Transverse colon (tissue), 4 donors: ENCODE results near the gene FOXA1.

Source experiments
- CTCF ChIP-seq, 5 experiments: fragments of 200-600 bp in 3 of 5; fragments of 450-650 bp in 2 of 5; sonication (generic) in 3 of 5; IDR thresholded peaks; 1 replicate in 2 of 5; 2 replicates in 3 of 5; pipeline ENCODE4 v1.5.1; 2016 to 2017; ENCODE audit warnings: antibody characterized with exemption in 5 of 5, inconsistent platforms in 3 of 5, mild to moderate bottlenecking in 2 of 5, moderate library complexity in 1 of 5
- EP300 ChIP-seq: sonication (generic); formaldehyde crosslinking; IDR thresholded peaks from one replicate; pipeline ENCODE4 v1.6.1; 2017; ENCODE audit warnings: antibody characterized with exemption, low read depth
- POLR2A ChIP-seq: fragments of 450-650 bp; IDR thresholded peaks from one replicate; pipeline ENCODE4 v1.6.1; 2016; ENCODE audit warnings: antibody characterized with exemption, mild to moderate bottlenecking, moderate library complexity
- POLR2AphosphoS5 ChIP-seq, 3 donors: sonication (generic); formaldehyde crosslinking; IDR thresholded peaks; one replicate each; pipeline ENCODE4 v1.6.1; 2016; ENCODE audit warnings: antibody characterized with exemption in 3 of 3

GRCh38 chr14:37638599-37638998 lies 43.5 kb upstream of the FOXA1 start:
- no peak for TF ChIP-seq CTCF (IDR thresholded peaks at IDR 0.05)
- no peak for TF ChIP-seq POLR2A
- TF ChIP-seq EP300, result no peak
- TF ChIP-seq POLR2AphosphoS5 (IDR thresholded peaks at IDR 0.05), result no peak
